Cardiac fibroblast (primary cell): ENCODE results near the gene CDH7.

Experiments used
- DNase-seq, 2 donors: peaks; one replicate each; pipeline versions ENCODE4 v3.0.0 to v3.0.0-alpha.2; 2010; ENCODE audit warnings: low read depth in 2 of 2
- H3K4me3 ChIP-seq, 2 donors: replicated peaks in 1 of 2; 1 replicate in 1 of 2; 2 replicates in 1 of 2; pipeline ENCODE4 v1.5.1; 2011; ENCODE audit warnings: low read depth in 2 of 2, low read length in 2 of 2, mild to moderate bottlenecking in 2 of 2, moderate library complexity in 1 of 2
- TF ChIP-seq, protein P1 (sequence below): IDR thresholded peaks from one replicate; pipeline ENCODE4 v1.5.1; 2011; ENCODE audit warnings: low read depth, mild to moderate bottlenecking, low read length, inconsistent platforms

Gene CDH7

DNA sequence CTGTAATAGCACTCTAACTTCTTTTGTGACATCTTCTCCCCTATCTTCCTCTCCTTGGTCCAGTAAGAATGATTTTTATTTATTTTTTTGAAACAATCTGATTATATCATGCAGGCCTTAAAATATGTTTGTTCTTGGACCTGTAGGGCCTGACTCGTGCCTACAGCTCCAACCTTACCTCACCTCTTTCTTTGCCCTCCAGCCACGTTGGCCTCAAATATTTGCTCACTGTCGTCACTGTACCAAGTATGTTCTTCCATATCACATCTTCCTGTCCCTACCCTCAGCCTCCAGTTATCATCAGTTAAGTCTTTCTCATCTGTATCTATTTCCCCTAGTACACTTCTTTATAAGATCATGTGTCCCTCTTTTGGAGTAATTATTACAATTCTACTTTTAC, 125.5 kb downstream of the CDH7 start:
- TF ChIP-seq, protein P1, sequence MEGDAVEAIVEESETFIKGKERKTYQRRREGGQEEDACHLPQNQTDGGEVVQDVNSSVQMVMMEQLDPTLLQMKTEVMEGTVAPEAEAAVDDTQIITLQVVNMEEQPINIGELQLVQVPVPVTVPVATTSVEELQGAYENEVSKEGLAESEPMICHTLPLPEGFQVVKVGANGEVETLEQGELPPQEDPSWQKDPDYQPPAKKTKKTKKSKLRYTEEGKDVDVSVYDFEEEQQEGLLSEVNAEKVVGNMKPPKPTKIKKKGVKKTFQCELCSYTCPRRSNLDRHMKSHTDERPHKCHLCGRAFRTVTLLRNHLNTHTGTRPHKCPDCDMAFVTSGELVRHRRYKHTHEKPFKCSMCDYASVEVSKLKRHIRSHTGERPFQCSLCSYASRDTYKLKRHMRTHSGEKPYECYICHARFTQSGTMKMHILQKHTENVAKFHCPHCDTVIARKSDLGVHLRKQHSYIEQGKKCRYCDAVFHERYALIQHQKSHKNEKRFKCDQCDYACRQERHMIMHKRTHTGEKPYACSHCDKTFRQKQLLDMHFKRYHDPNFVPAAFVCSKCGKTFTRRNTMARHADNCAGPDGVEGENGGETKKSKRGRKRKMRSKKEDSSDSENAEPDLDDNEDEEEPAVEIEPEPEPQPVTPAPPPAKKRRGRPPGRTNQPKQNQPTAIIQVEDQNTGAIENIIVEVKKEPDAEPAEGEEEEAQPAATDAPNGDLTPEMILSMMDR = no peak

DNA sequence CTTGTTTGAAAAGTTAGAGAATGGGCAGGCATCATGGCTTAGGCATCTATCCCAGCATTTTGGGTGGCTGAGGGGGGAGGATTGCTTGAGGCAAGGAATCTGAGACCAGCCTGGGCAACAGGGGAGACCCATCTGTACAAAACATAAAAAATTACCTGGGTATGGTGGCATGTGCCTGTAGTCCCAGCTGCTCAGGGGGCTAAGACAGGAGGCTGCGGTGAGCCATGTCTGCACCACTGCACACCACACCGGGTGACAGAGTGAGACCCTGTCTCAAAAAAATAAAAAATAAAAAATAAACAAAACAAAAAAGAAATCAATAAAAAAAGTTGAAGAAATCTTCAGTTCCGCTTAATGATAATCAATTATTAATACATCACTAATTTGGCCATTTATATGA, 146.5 kb downstream of the CDH7 start:
- TF ChIP-seq, protein P1 = no peak
- DNase-seq = no peak

More for the DNA sequence above, 125.5 kb downstream of the CDH7 start:
- no peak for DNase-seq
- H3K4me3 ChIP-seq = no peak overlapping the region

DNA sequence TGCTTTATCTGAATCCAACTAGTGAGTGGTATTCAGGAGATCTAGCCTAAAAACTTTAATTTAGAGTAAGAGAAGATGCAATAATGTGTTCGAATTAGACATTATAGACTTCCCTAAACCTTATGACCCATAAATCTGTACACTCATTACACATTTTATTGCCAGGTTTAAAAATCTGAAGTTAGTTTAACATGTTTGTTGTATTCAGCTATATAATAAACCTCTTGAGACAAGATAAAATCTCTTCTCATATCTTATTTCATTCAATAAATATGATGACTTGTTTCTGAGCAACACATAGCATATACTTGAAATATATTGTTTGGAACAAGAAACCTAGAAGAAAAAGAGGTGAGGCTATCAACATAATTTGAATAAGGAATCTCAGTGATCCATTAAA, 150.7 kb downstream of the CDH7 start:
- TF ChIP-seq, protein P1 = no peak
- no peak overlapping the region for H3K4me3 ChIP-seq
- no peak for DNase-seq

More for the DNA sequence above, 146.5 kb downstream of the CDH7 start:
- H3K4me3 ChIP-seq = no peak overlapping the region

DNA sequence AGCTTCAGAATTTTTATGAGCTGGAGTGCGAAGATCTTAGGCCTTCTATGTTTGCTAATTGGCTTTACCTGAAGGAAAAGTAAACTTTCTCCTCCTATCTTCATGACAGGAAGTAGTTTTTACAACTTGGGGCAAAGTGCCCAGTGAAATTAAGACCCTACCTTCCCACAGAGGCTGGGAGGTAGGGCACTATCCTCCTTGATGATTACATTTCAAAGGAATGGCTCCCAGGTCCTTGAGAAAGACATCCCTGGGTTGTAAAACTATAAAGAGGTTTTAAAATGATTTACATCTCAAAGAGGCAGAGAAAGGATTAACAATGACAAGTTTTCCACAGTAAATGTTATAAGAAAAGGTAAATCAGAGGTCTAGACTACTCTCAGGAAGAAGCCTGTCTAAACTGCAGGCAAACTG, 155.8 kb downstream of the CDH7 start:
- TF ChIP-seq, protein P1 = no peak
- DNase-seq = no peak
- H3K4me3 ChIP-seq = no peak overlapping the region

DNA sequence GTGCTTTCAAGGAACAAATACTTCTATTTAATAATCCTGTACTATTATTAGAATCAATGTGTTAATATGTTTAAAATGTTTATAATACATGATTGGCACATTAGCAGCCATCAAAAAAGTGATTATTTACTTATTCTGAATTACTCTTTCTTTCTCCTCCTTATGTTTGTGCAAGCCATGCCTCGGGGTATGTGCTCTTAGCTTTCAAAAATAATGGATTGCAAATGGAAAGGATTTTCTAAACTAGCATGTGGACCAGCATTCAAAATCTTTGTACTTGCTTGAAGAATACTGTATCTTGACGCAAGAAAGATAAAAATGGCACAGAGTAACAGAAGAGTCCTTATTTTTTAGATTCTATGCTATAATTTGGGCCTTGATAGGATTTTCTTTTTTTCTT, 156.5 kb downstream of the CDH7 start:
- DNase-seq = no peak
- TF ChIP-seq, protein P1 = no peak
- H3K4me3 ChIP-seq = no peak overlapping the region

DNA sequence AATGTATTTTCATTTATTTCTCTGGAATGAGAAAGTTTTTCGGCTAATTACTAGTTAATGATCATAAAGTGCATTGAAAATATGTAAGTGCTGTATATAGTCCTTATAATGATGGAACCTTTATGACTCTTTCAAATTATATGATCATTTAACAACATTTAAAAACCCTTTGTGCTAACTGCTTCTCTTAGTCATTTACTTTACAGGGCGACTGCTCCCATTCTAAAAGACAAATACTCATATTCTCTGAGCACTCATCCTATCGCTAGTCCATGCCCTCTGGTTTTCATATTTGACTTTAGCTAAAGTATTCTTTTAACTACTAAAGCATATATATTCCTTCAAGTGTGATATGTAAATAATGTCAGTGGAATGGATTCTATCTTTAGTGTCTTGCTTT, 168.2 kb downstream of the CDH7 start:
- TF ChIP-seq, protein P1 = no peak
- no peak for DNase-seq

DNA sequence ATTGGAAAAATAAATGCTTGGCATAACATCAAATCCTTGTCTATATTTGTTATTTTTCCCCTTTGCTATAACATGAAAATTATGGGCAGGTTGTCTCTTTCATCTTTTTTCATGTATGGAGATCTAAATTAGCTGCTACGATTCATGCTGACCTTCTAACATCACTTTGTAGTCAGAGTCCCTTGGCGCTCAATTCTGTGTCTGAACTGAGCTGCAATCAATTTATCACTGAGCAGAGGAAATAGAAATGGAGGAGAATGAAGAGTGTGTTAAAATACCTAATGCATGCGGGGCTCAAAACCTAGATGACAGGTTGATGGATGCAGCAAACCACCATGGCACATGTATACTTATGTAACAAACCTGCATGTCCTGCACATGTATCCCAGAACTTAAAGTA, 168.9 kb downstream of the CDH7 start:
- TF ChIP-seq, protein P1 = no peak
- no peak for DNase-seq
- H3K4me3 ChIP-seq = no peak overlapping the region

More for the DNA sequence above, 168.2 kb downstream of the CDH7 start:
- no peak overlapping the region for H3K4me3 ChIP-seq
